Measurements from ENCODE around the gene GRM7. TPM values are rescaled to one million over a fixed set of nuclear protein-coding genes. Genes with fewer than 3 reads are reported as not detected.
A peak's percentile ranks its signal among the peaks of the same experiment; 100 is the strongest.

GRM7 gene
- polyA plus RNA-seq, 5 donors = 0.13 to 0.72 (median 0.25) TPM

DNA sequence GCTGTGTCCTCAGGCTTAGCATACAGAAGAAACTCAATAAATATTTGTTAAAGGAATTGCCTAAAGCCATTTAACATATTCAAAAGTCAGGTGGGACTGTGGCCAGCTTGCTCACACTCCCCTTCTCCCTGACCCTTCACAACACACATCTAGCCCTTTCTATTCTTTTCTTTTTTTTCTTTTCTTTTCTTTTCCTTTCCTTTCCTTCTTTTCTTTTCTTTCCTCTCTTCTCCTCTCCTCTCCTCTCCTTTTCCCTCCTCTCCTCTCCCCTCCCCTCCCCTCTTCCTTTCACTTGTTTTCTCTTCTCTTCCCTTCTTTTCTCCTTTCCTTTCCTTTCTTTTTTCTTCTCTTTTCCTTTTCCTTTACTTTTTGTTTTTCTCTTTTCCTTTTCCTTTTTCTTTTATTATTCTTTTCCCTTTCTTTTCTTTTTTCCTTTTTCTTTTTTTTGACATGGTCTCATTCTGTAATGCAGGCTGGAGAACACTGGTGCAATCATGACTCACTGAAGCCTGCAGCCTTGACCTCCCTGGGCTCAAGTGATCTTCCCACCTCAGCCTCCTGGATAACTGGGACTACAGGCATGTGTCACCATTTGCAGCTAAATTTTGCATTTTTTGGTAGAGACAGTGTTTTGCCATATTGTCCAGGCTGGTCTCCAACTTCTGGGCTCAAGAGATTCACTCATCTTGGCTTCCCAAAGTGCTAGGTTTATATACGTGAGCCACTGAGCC is 377.8 kb downstream of the GRM7 start:
- no peak for DNase-seq

GRCh38 chr3:7241584-7242302 is 380.8 kb downstream of the GRM7 start:
- DNase-seq = no peak

DNA sequence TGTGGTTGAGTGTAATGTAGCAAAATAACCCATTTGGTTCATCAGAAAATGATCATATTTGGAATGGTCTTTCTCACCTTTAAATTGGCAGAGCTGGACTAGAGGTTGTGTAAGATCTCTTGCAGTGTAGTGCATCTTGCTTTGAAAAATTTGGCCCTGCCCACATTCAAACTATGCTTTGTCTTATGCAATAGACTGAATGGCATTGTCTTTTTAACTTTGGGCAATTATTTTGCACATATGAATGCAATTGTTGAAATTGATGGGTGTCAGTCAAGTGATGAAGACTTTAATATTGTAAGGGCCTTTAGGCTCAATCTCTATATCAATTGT is 381.4 kb downstream of the GRM7 start:
- no peak for DNase-seq

DNA sequence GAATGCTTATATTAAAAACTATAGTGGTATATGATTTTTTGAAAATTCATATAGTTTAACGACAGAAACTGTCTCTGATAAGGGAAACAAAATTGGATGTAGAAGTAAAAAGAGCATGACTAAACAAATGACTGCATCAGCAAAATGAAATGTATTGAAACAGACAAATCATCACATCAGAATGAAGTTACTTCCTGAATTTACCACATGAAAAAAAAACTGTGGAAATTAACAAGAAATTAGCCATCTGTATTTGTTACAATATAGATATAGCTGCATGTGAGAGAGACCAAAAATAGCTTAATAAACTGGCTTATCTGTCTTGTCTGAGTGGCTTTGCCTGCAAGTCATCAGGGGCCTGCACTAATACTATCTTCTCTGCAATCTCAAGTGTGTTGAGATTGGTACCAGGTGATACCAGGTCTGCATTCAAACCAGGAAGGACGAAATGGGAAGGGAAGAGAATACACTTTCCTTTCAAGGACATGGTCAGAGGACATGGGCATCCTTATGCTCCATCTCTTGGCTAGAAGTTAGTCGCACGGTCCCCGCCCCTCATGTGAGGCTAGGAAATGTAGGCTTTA is 388.7 kb downstream of the GRM7 start:
- DNase-seq = no peak

- DNase-seq = peak in 1 of 2 donors; percentile 9
Measured at GRCh38 chr3:7254251-7254650, 393.3 kb downstream of the GRM7 start.

DNA sequence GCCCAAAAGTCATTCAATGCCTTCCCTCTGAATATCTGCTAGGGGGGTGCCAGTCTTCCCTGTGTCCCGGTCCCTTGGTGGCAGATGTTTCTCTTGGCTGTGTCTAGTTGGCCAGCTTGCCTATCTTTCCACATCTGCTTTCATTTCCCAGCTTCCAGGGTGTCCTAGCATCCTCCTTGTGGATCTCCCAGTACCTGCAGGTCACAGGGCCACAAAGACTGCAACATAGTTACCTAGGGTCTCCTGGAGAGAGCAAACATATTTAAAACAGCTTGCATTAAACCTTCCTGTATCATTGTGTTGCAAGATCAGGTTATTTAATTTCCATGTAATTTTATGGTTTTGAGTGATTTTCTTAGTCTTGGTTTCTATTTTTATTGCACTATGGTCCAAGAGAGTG is 400.1 kb downstream of the GRM7 start:
- no peak for DNase-seq

DNA sequence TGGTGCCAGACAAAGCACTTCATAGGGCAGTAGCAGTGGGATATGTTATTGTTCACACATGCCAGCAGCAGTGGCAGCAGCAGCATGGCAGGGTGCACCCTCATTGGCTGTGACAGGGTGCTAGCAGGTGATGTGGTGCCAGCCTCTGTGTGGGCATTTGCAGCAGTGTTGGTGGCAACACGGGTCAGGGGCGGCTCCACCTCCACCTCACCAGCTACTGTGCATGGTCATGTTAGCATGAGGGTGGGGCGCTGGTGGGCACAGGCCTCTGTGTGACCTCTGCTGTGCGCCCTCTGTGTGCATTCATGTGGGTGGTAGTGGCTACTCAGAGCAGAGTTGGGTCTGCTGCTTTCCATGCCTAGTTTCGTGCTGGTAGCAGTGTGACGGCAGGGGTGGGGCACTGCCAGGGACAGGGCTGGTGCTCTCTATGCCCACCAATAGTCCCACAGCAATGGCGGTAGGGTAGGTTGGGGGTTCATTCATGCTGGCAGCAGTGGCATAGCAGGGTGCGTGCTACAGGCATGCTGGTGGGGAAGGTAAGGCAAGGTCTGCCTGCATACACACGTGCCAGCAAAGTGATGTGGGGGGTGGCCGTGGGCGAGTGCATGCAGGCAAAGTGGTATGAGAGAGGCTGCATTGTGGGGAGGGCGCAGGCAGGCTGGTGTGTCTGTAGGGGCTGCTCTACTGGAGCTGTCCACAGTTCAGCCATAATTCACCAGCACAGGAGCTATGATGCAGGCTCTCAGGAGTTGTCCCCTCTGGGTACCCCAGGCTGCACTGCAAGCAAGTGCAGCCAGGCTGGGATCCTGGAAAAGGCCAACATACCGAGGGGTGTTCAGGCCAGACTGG is 402.7 kb downstream of the GRM7 start:
- no peak for DNase-seq

DNA sequence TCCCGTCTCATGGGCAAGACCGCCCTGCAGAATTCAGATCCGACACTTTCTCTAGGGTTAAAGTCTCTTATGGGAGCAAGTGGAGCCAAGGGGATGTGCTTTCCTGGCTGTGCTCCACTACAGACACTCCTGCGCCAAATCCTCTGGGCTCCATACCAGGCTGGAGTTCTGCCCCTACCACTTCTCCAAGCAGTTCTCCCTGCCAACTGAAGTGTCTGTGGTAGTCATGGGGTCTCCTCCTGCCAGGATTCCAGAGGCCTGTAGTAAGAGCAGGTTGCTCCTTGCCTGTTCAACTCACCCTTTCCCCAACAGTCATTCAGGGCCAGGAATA is 403.2 kb downstream of the GRM7 start:
- DNase-seq = no peak

DNA sequence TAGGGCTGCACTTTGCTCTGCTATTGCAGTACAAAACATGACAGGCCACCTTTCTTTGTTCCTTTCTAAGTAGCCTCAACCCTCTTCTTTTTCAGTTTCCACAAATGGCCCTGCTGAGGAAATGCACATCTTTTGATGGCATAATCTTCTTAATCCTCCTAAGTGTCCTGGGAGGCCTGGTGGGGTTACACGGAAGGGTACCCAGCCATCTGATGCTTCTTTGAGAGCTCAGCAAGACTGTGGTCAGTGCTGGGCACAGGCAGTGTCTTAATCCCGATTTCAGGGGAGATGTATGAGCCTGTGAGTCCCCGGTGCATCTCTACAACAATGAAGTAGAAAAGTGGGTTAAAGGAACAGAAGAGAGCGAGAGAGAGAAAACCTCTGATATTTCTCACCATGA is 404.8 kb downstream of the GRM7 start:
- no peak for DNase-seq

- no peak for DNase-seq
Measured at GRCh38 chr3:7266551-7266950, 405.6 kb downstream of the GRM7 start.

DNA sequence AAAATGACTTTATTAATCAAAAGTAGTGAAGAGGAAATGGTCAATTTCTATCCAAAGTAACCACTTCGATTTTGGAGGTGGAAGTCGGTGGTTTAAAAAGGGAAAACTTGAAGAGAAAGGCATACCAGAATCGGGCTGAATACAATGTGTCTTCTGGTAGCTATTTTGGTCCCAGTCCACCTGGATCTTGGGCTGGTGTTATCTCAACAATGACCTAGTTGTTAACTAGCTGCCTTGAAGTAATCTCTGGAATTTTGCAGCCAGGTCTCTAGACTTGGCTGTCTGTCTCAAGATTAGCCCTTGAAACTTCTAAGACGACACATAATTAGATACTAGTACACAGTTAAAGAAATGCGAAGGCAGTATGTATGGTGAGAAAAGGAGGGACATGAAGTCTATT is 409.8 kb downstream of the GRM7 start:
- DNase-seq = no peak

GRCh38 chr3:7271631-7272030 is 410.7 kb downstream of the GRM7 start:
- DNase-seq = no peak

- DNase-seq = no peak
Measured at GRCh38 chr3:7272203-7272602, 411.3 kb downstream of the GRM7 start.

DNA sequence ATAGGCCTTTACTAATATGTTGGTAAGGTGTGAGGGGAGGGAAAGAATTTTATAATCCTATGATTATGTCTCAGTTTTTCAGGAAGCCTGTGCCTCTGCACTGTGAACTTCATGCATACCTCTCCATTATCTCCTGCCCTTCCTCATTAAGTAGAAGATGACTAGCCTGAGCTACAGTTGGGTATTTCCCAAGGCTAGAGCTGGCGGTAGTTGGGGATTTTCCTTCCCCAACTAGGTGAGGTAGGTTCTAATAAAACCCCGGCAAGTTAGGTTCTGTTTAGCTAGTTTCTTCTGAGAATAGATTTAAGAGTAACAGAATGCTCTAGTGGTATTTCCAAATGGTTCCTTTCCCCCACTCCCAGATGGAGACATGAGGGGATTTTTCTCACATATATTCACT is 414.5 kb downstream of the GRM7 start:
- no peak for DNase-seq

DNA sequence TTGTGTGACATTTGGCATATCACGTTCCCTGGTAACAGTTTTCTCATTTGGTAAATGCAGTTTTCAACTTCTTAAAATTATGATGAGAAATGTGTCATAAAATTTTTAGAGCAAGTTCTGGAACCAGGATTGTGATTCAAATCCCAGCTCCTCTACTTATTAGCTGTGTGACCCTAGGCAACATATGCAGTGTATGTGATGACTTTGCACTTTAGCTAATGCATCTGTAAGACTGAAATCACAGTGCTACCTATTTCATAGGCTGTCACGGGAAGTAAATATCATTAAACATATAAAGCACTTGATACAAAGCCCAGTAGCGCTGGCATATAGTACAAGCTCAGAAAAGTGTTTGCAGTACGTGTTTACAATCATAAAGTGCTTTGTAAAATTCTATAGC is 419.4 kb downstream of the GRM7 start:
- DNase-seq = no peak

- no peak for DNase-seq
Measured at GRCh38 chr3:7282988-7283387, 422.1 kb downstream of the GRM7 start.

DNA sequence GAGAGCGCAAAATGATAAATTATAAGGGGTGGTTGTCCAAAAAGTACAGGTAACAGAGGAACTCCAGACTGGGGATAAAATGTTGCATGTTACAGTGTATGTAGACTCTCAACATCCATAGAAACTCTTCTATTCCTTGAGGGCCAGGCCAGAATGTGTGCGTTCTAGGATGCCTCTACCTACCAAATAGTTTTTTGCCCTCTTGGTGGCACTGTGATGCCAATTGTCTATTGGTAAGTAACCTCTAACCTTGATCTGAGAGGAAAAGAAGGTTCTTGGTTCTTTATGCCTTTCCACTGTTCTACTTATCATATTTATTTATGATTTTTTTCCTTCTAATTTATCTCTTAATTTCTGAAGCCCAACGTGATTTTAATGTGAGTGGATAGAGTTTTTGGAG is 424.6 kb downstream of the GRM7 start:
- no peak for DNase-seq

- no peak for DNase-seq
Measured at GRCh38 chr3:7288133-7288532, 427.2 kb downstream of the GRM7 start.

DNA sequence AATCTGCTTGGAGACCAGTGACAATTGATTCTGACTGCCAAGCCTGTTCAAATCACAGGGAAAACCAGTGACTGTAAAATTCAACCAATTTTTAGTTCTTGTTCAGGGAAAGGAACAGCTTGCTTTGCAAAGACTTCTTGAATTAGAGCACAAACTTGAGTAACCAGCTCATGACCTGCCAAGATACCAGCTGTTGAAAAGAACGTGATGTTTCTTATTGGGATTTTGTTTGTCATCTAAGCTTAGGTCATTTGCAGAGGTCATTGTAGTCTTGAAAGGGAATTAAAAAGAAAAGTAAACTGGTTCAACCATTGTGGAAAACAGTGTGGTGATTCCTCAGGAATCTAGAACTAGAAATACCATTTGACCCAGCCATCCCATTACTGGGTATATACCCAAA is 428.2 kb downstream of the GRM7 start:
- DNase-seq = no peak

- peak in 1 of 2 donors; percentile 8 for DNase-seq
Measured at GRCh38 chr3:7290077-7290825, 429.3 kb downstream of the GRM7 start.

DNA sequence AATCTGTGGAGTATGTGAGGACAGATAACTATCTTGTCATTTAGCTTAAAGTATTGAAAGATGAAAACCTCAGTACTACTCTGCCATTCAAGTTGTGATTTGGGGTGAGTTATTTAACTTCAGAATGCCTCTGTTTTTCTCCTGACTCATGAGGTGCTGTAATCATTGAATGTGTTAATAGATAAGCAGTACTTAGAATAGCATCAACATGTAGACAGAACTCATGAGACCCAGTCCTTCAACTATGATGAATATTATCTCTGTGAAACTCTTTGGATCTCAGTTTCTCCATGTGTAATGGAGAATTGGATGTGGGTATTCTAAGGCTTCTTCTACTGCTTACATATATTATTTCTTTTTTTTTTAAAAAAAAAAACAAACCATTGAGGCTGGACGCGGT is 431.4 kb downstream of the GRM7 start:
- DNase-seq = no peak

- no peak for DNase-seq
Measured at GRCh38 chr3:7293286-7293685, 432.4 kb downstream of the GRM7 start.

Measured in right lung (tissue), 5 donors.